Immature natural killer cell (primary cell): ENCODE data around the gene CRISPLD2. TPM values are rescaled to one million over a fixed set of nuclear protein-coding genes. Genes with fewer than 3 reads are reported as not detected.
"Not testable (repeated sequence)": the region's sequence is repeated elsewhere in the genome, so short reads cannot be mapped to it uniquely, and the experiment has no call there.

Experiments
- DNase-seq, 3 donors: peaks; one replicate each; pipeline ENCODE4 v3.0.0; 2022; ENCODE audit warnings: mixed read lengths in 1 of 3
- H3K27ac Mint-ChIP-seq, 6 donors: one replicate each; pipeline ENCODE4 v1.8.0; 2020; ENCODE audit warnings: mixed read lengths in 6 of 6, mild to moderate bottlenecking in 5 of 6, inconsistent platforms in 4 of 6, moderate library complexity in 3 of 6
- H3K27me3 Mint-ChIP-seq, 3 donors: one replicate each; pipeline ENCODE4 v1.8.0; 2020 to 2021; ENCODE audit warnings: low read depth in 3 of 3, mild to moderate bottlenecking in 3 of 3, mixed read lengths in 3 of 3, moderate library complexity in 3 of 3, inconsistent platforms in 1 of 3
- H3K36me3 Mint-ChIP-seq, 3 donors: one replicate each; pipeline ENCODE4 v1.8.0; 2020; ENCODE audit warnings: mixed read lengths in 3 of 3, inconsistent platforms in 2 of 3, mild to moderate bottlenecking in 2 of 3
- H3K4me1 Mint-ChIP-seq, 2 donors: one replicate each; pipeline ENCODE4 v1.8.0; 2020; ENCODE audit warnings: inconsistent platforms in 2 of 2, mild to moderate bottlenecking in 2 of 2, mixed read lengths in 2 of 2, moderate library complexity in 1 of 2
- H3K4me3 Mint-ChIP-seq, 5 donors: one replicate each; pipeline ENCODE4 v1.8.0; 2020; ENCODE audit warnings: mild to moderate bottlenecking in 5 of 5, mixed read lengths in 5 of 5, inconsistent platforms in 3 of 5, moderate library complexity in 3 of 5
- H3K9me3 Mint-ChIP-seq, 6 donors: one replicate each; pipeline ENCODE4 v1.8.0; 2020; ENCODE audit warnings: mild to moderate bottlenecking in 6 of 6, mixed read lengths in 6 of 6, inconsistent platforms in 4 of 6, moderate library complexity in 3 of 6
- polyA plus RNA-seq, 3 donors: library from polyadenylated mRNA; unstranded; fragments of 300-500 nt; fragmentation: Illumina TruSeq; gene quantifications; one replicate each; pipeline ENCODE4 v1.2.3, GENCODE V29; 2021

CRISPLD2 gene
- polyA plus RNA-seq, 3 donors from 2014 or later = 0.05 to 0.24 (median 0.09) TPM

DNA sequence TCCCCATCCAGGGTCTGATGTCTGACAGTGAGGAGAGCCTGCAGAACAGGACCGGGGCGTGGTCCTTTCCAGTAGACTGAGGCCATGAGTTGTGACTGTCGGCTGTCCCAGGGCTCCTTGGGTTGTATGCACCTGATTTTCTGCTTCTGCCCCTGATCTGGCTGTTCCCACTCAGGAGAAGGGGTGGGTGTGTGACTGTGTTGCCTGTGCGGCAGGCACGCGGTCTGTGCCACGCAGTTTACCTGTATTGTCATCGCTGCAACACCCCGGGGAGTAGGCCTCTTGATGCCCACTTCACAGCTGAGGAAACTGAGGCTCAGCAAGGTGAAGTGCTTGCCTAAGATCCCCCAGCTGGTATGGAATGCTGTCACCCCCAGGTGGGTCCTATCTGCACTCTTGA is 1.4 kb downstream of the CRISPLD2 start:
- no peak overlapping the region for H3K4me3 Mint-ChIP-seq
- no peak for DNase-seq
- H3K27ac Mint-ChIP-seq = no peak overlapping the region
- H3K36me3 Mint-ChIP-seq = no peaks in the 10 kb centered on the region
- peaks cover 1 to 22% (median 4%) of the 10 kb centered on the region in 3 donors for H3K27me3 Mint-ChIP-seq
- H3K9me3 Mint-ChIP-seq = no peaks in the 10 kb centered on the region
- peaks cover 9 to 10% of the 10 kb centered on the region in 2 donors for H3K4me1 Mint-ChIP-seq

DNA sequence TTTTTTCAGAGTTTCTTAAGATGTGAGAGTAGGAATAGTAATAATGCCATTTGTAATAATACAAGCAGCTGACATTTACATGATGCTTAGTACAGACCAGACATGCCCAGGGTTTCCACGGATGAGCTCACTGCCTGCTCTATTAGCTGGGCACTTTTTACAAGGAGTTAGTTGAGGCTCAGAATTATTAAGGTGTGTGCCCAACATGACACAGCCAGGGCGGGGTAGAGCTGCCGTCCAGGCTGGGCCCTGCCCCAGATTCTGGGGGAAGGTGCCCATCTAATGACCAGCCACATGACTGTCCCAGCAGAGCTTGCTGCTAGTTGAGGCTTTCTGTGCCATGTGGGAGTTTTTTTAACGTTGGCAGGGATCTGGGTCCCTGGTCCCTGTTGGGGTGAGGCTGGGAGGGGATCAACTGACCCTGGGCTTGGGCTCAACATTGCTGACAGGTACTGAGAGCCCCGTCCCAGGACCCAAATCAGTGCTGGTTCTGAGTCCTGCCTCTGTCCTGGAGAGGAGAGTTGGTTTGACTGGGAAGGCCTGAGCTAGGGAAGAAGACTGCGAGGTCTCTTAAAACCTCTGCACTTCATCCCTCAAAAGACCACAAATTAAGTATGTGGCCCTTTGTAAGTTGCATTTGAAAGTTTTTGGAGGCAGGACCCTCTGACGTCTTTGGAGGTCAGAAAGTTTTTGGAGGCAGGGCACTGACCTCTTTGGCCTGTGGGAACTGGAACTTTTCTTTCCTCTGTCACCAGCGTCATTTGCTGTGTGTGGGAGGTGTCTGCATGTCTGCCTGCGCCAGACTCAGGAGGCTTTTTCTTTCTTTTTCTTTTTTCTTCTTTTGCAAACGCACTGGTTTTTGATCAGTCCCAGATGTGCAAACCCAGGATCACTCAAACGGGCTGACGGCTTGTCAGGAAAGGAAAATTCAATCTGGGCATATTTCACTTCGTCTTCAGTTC is 2.2 kb downstream of the CRISPLD2 start:
- Mint-ChIP-seq H3K27ac (no peak overlapping the region), H3K27me3 (peaks cover 1 to 22% (median 4%) of the 10 kb centered on the region in 3 donors), H3K4me3 (no peak overlapping the region), H3K9me3 (no peaks in the 10 kb centered on the region), H3K36me3 (no peaks in the 10 kb centered on the region), H3K4me1 (peaks cover 9 to 10% of the 10 kb centered on the region in 2 donors)
- no peak for DNase-seq

DNA sequence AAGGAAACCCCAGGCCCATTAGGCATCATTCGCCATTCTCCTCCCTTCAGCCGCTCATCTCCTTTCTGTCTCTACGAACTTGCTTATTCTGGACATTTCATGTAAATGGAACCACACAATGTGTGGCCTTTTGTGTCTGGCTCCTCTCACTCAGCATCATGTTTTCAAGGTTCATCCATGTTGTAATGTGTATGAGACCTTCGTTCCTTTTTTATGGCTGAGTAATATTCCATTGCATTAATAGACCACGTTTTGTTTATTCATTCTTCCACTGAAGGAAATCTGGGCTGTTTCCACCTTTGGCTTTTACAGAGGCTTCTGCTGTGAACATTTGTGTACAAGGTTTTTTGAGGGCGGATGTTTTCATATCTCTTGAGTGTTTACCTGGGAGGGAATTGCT is 3.2 kb downstream of the CRISPLD2 start:
- H3K36me3 Mint-ChIP-seq = no peaks in the 10 kb centered on the region
- no peaks in the 10 kb centered on the region for H3K9me3 Mint-ChIP-seq
- no peak overlapping the region for H3K4me3 Mint-ChIP-seq
- peaks cover 1 to 27% (median 4%) of the 10 kb centered on the region in 3 donors for H3K27me3 Mint-ChIP-seq
- peaks cover 9 to 10% of the 10 kb centered on the region in 2 donors for H3K4me1 Mint-ChIP-seq
- no peak for DNase-seq
- H3K27ac Mint-ChIP-seq = no peak overlapping the region

DNA sequence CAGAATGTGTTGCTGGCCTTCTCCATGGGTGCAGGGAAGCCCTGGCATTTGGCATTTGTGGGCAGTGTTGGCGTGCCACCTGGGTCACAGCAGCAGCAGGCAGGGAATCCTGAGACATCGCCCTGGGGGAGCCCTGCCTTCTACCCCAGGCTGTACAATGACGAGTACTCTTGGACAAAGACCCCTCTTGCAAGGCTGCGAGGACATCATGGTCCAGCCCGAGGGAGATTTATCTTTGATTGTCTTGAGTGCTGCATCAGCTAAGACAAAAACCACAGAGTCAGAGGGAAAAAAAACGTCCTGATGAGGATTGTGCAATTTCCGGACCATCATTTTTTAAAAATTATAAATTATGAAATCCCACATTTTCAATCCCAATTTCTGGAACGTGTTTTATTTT is 3.7 kb downstream of the CRISPLD2 start:
- Mint-ChIP-seq H3K9me3 (no peaks in the 10 kb centered on the region), H3K4me3 (no peak overlapping the region), H3K4me1 (peaks cover 9 to 10% of the 10 kb centered on the region in 2 donors), H3K36me3 (no peaks in the 10 kb centered on the region), H3K27me3 (peaks cover 1 to 27% (median 4%) of the 10 kb centered on the region in 3 donors), H3K27ac (no peak overlapping the region)
- no peak for DNase-seq

DNA sequence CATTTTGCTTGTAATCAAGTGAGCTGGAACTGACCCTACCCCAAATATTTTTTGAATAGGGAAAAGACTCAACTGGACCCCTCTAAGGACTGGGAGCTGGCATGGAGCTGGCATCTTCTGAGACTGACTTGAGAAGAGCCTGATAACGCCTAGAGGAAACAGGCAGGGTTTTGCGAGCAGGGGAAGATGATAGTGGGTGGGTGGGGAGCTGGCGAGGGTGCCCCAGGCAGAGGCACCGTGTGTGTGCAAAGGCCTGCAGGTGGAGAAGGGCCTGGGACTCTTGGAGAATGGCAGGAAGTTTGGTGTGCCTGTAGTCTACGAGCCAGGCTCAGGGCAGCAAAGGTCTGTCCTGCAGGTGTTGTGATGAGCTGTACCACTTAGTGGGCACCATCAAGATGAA is 4.1 kb downstream of the CRISPLD2 start:
- DNase-seq = no peak
- Mint-ChIP-seq H3K36me3 (no peaks in the 10 kb centered on the region), H3K9me3 (no peaks in the 10 kb centered on the region), H3K27me3 (peaks cover 1 to 26% (median 2%) of the 10 kb centered on the region in 3 donors), H3K4me1 (peaks cover 9 to 10% of the 10 kb centered on the region in 2 donors), H3K4me3 (no peak overlapping the region), H3K27ac (no peak overlapping the region)

DNA sequence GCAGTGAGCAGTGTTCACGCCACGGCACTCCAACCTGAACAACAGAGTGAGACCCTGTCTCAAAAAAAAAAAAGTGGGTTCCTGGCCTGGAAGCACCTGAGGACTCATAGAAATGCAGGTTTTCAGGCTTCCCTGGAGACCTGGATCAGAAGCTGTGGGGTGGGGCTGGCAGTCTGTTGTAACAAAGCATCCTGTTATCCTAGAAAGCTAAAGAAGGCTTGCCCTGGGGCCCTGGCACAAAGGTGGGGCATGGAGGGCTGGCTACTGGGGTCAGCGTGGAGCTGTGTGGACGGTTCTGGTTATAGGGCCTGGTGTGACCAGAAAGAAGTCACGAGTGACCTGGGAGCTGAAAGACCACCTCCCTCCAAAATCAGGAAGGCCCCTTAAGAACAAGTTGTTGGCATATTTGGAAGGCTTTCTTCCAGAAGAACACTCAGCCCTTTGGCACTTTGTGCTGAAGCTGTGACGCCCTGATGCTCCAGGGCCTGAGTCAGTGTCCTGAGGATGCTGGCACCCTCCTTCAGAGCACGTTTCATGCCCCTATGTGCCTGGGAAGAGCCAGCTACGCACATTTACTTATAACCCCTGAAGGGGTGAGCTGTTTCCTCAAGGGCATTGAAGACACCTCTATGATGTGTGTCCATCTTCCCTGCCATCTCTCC is 6.2 kb downstream of the CRISPLD2 start:
- Mint-ChIP-seq H3K36me3 (no peaks in the 10 kb centered on the region), H3K27ac (no peak overlapping the region), H3K9me3 (no peaks in the 10 kb centered on the region), H3K4me1 (no peaks in the 10 kb centered on the region), H3K27me3 (peaks cover 1 to 21% (median 5%) of the 10 kb centered on the region in 3 donors), H3K4me3 (no peak overlapping the region)
- no peak for DNase-seq

GRCh38 chr16:84826558-84826941 is 6.8 kb downstream of the CRISPLD2 start:
- Mint-ChIP-seq H3K36me3 (no peaks in the 10 kb centered on the region), H3K9me3 (no peaks in the 10 kb centered on the region), H3K4me1 (no peaks in the 10 kb centered on the region), H3K27ac (no peak overlapping the region), H3K27me3 (peaks cover 1 to 20% (median 5%) of the 10 kb centered on the region in 3 donors), H3K4me3 (no peak overlapping the region)
- DNase-seq = no peak

DNA sequence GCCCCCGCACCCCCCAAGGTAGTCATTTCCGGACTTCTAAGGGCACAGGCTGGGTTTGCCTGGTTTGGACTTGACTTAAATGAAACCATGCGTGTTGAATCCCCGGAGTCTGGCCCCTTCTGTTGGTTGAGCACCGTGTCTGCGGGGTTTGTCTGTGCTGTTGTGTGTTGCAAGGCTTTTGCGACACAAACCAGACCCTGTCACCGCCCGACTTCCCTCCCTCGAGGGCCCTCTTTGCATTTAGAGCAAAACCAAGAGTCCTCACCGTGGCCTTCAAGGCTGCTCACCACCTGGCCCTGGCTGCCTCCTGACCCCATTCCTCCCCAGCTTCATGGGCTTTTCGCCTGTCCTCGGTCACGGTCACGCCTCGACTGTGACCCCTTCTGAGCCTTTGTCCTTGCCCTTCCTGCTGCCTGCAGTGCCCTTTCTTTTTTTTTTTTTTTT is 7.4 kb downstream of the CRISPLD2 start:
- Mint-ChIP-seq H3K27ac (no peak overlapping the region), H3K4me3 (no peak overlapping the region), H3K9me3 (no peaks in the 10 kb centered on the region), H3K4me1 (no peaks in the 10 kb centered on the region), H3K36me3 (no peaks in the 10 kb centered on the region), H3K27me3 (peaks cover 1 to 15% (median 5%) of the 10 kb centered on the region in 3 donors)
- DNase-seq = no peak

DNA sequence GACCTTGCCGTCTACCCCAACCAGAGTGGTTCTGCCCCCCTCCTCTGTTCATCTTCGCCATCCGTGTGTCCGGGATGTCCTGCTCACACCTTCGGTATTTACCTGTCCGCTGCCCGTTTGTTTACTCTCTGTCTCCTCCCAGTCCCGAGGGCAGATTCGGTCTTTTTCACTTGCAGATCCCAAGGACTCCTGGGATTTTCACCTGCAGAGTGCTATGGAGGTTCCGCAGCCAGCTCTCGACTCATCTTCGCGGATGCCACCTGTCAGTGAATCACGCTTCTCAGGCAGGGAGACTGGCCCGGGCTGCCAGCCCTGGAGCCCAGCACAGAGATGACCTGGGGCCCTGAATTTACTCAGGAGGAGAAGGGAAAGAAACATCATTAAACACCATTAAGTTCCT is 8.1 kb downstream of the CRISPLD2 start:
- no peaks in the 10 kb centered on the region for H3K9me3 Mint-ChIP-seq
- H3K4me1 Mint-ChIP-seq = no peaks in the 10 kb centered on the region
- no peak overlapping the region for H3K4me3 Mint-ChIP-seq
- no peak for DNase-seq
- H3K27ac Mint-ChIP-seq = no peak overlapping the region
- H3K36me3 Mint-ChIP-seq = no peaks in the 10 kb centered on the region
- peaks cover 1 to 12% (median 3%) of the 10 kb centered on the region in 3 donors for H3K27me3 Mint-ChIP-seq

- no peaks in the 10 kb centered on the region for H3K4me1 Mint-ChIP-seq
- H3K27ac Mint-ChIP-seq = no peak overlapping the region
- no peak overlapping the region for H3K4me3 Mint-ChIP-seq
- no peak for DNase-seq
- peaks cover 0 to 12% (median 3%) of the 10 kb centered on the region in 3 donors for H3K27me3 Mint-ChIP-seq
- no peaks in the 10 kb centered on the region for H3K36me3 Mint-ChIP-seq
- no peaks in the 10 kb centered on the region for H3K9me3 Mint-ChIP-seq
These were observed 8.5 kb downstream of the CRISPLD2 start for GRCh38 chr16:84828322-84828721.

- Mint-ChIP-seq H3K9me3 (no peaks in the 10 kb centered on the region), H3K27ac (no peak overlapping the region), H3K36me3 (no peaks in the 10 kb centered on the region), H3K27me3 (peaks cover 0 to 11% (median 3%) of the 10 kb centered on the region in 3 donors), H3K4me1 (no peaks in the 10 kb centered on the region), H3K4me3 (no peak overlapping the region)
- DNase-seq = no peak
These were observed 9.6 kb downstream of the CRISPLD2 start for GRCh38 chr16:84829168-84829965.

- DNase-seq = no peak
- Mint-ChIP-seq H3K27me3 (peaks cover 0 to 9% (median 3%) of the 10 kb centered on the region in 3 donors), H3K4me3 (no peak overlapping the region), H3K27ac (no peak overlapping the region), H3K36me3 (no peaks in the 10 kb centered on the region), H3K4me1 (no peaks in the 10 kb centered on the region), H3K9me3 (no peaks in the 10 kb centered on the region)
These were observed 11.1 kb downstream of the CRISPLD2 start for GRCh38 chr16:84830765-84831384.

DNA sequence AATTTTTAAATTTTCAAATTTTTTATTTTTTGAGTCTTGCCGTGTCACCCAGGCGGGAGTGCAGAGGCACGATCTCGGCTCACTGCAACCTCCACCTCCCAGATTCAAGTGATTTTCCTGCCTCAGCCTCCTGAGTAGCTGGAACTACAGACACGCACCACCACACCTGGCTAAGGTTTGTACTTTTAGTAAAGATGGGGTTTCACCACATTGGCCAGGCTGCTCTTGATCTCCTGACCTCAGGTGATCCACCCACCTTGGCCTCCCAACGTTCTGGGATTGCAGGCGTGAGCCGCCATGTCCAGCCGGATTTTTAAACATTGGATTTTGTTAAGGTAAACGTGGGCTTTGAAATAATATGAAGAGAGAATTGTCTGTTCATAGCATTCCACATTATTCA is 11.9 kb downstream of the CRISPLD2 start:
- not testable (repeated sequence) for H3K4me3 Mint-ChIP-seq, H3K9me3 Mint-ChIP-seq, H3K4me1 Mint-ChIP-seq, H3K27ac Mint-ChIP-seq, DNase-seq, H3K36me3 Mint-ChIP-seq
- peaks cover 0 to 11% (median 3%) of the 10 kb centered on the region in 3 donors for H3K27me3 Mint-ChIP-seq
